ENCODE data around the gene SLC6A1. TPM values are rescaled to one million over a fixed set of nuclear protein-coding genes. Genes with fewer than 3 reads are reported as not detected.
A peak's percentile ranks its signal among the peaks of the same experiment; 100 is the strongest.

SLC6A1 gene
- total RNA-seq, 3 donors from 2014 or later: not detected

GRCh38 chr3:10977892-10978510, 14.5 kb upstream of the SLC6A1 start:
- Mint-ChIP-seq H3K4me1 (ENCODE audit: low read depth) (peaks cover 4% of the 10 kb centered on the region), H3K9me3 (no peaks in the 10 kb centered on the region), H3K36me3 (ENCODE audit: insufficient read depth) (no peaks in the 10 kb centered on the region), H3K4me3 (no peak overlapping the region), H3K27me3 (ENCODE audit: low read depth) (peaks cover 18% of the 10 kb centered on the region)
- DNase-seq (no peak), ATAC-seq (no peak)

DNA sequence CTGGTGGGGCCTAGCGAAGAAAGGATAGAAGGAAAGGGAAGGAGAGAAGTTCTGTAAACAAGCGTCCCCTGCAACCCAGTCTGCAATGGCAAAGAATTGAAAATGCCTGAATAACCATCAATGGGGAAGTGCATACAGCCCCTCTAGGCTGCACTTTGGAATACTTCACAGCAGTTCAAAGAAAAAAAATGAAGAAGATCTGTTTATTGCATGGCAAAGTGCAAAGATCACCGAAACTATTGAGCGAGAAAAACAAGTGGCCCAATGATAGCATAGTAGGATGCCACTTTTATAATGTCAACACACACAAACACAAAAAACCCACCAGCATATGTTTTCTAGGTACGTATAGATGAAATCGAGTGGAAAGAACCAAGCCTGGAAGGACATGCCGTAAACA, 13.6 kb upstream of the SLC6A1 start:
- no peak for ATAC-seq
- DNase-seq: no peak
- Mint-ChIP-seq H3K36me3 (ENCODE audit: insufficient read depth) (no peaks in the 10 kb centered on the region), H3K9me3 (no peaks in the 10 kb centered on the region), H3K27me3 (ENCODE audit: low read depth) (peaks cover 17% of the 10 kb centered on the region), H3K4me1 (ENCODE audit: low read depth) (peaks cover 4% of the 10 kb centered on the region), H3K4me3 (no peak overlapping the region)

GRCh38 chr3:10980312-10980711, 12.2 kb upstream of the SLC6A1 start:
- peaks cover 4% of the 10 kb centered on the region for H3K4me1 Mint-ChIP-seq (ENCODE audit: low read depth)
- H3K27me3 Mint-ChIP-seq (ENCODE audit: low read depth): peaks cover 12% of the 10 kb centered on the region
- no peak for DNase-seq
- H3K9me3 Mint-ChIP-seq: no peaks in the 10 kb centered on the region
- no peak overlapping the region for H3K4me3 Mint-ChIP-seq
- no peaks in the 10 kb centered on the region for H3K36me3 Mint-ChIP-seq (ENCODE audit: insufficient read depth)
- ATAC-seq: no peak

DNA sequence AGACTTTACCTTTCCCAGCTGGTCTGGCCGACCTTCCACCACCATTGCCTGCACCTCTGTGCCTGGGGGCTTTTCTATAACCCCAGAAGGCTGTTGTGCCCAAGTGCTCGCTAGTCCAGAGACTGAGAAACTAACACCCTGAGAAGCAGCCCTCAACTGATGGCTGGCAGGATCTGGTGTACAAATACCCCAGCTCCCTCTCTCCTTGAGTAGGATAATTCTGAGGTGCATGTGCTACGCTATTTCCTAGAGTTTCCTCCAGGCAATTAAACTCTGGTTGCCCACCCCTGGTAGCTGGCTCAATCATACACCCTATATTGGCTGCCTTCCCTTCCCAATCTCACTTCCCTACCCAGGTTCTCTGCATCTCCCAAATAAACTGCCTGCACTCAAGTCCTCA, 11.5 kb upstream of the SLC6A1 start:
- Mint-ChIP-seq H3K27me3 (ENCODE audit: low read depth) (peaks cover 12% of the 10 kb centered on the region), H3K4me1 (ENCODE audit: low read depth) (peaks cover 4% of the 10 kb centered on the region)

GRCh38 chr3:10981961-10982360, 10.6 kb upstream of the SLC6A1 start:
- H3K4me1 Mint-ChIP-seq (ENCODE audit: low read depth): peaks cover 4% of the 10 kb centered on the region

More for the DNA sequence above, 11.5 kb upstream of the SLC6A1 start:
- H3K36me3 Mint-ChIP-seq (ENCODE audit: insufficient read depth): no peaks in the 10 kb centered on the region
- ATAC-seq (no peak), DNase-seq (no peak)
- no peaks in the 10 kb centered on the region for H3K9me3 Mint-ChIP-seq
- H3K4me3 Mint-ChIP-seq: no peak overlapping the region

DNA sequence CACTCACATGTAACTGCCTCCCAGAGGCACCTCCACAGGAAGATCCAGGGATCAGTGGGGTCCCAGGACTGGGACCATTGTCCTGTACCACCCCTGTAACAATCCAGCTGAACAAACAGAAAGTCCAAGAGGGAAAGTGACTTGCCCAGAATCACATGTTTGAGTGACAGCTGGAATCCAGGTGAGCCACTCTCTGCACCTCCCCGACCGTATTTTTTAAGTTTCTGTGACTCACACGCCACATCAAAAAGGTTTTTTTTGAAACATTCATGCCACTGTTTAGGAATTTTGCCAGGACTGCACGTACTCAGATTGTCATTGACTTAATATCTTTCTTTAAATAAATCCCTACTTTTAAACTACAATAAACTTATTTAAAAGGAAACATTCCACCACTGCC, 9.8 kb upstream of the SLC6A1 start:
- Mint-ChIP-seq H3K9me3 (no peaks in the 10 kb centered on the region), H3K27me3 (ENCODE audit: low read depth) (peaks cover 18% of the 10 kb centered on the region)

More at GRCh38 chr3:10981961-10982360, 10.6 kb upstream of the SLC6A1 start:
- DNase-seq (no peak), ATAC-seq (no peak)
- no peaks in the 10 kb centered on the region for H3K36me3 Mint-ChIP-seq (ENCODE audit: insufficient read depth)
- H3K27me3 Mint-ChIP-seq (ENCODE audit: low read depth): peaks cover 12% of the 10 kb centered on the region
- no peaks in the 10 kb centered on the region for H3K9me3 Mint-ChIP-seq
- no peak overlapping the region for H3K4me3 Mint-ChIP-seq

DNA sequence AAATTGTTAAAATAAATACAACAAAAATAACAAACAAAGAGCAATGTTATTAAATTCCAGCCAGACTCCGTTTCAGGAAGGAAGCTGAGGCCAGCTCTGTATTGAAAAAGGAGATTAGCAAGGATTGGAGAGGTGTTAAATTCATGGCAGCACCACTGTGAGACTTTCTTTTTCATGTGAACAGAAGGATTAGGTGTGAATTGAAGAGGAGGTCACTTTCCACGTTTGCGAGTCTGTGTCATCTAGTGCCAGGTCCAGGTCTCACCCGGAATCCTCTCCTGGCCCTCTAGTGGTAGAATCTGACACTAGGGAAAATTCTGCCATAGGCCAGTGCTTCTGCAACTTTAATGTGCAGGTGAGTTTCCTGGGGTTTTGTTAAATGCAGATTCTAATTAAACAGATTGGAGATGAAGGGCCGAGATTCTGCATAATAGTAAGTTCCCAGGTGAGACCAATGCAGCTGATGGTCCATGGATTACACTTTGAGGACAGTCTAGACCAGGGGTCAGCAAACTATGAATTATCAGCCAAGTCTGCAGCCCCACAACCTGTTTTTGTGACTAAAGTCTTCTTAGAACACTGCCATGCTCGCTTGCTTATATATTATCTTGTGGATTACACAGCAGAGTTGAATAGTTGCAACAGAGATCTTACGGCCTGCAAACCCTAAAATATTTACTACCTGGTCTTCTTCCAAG, 9.2 kb upstream of the SLC6A1 start:
- no peak for ATAC-seq
- no peaks in the 10 kb centered on the region for H3K36me3 Mint-ChIP-seq (ENCODE audit: insufficient read depth)
- DNase-seq: no peak
- peaks cover 18% of the 10 kb centered on the region for H3K27me3 Mint-ChIP-seq (ENCODE audit: low read depth)
- no peaks in the 10 kb centered on the region for H3K9me3 Mint-ChIP-seq
- no peak overlapping the region for H3K4me3 Mint-ChIP-seq
- H3K4me1 Mint-ChIP-seq (ENCODE audit: low read depth): peaks cover 4% of the 10 kb centered on the region

More for the DNA sequence above, 9.8 kb upstream of the SLC6A1 start:
- no peak for DNase-seq
- Mint-ChIP-seq H3K4me1 (ENCODE audit: low read depth) (peaks cover 4% of the 10 kb centered on the region), H3K36me3 (ENCODE audit: insufficient read depth) (no peaks in the 10 kb centered on the region), H3K4me3 (no peak overlapping the region)
- ATAC-seq: no peak

DNA sequence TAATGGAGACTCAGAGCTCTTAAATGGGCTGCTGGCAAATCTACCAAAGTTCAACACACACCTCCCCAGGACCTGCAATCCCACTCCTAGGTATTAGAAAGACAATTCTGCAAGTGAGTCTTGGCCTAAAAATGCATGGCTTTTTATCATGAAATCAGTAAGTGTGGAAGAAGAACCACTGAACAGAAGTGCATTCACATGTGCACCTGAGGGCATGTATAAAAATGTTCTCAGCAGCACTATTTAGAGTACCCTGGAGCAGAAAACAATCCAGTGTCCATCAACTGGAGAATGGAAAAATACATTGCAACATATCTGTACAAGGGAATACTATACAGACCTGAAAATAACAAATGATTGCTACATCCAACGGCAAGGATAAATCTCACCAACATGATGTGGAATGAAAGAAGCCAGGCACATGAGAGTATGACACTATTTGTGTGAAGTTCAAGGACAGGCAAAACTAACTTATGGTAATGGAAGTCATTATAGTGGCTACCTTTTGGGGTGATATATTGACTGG, 8.1 kb upstream of the SLC6A1 start:
- Mint-ChIP-seq H3K27me3 (ENCODE audit: low read depth) (peaks cover 22% of the 10 kb centered on the region), H3K36me3 (ENCODE audit: insufficient read depth) (no peaks in the 10 kb centered on the region), H3K4me1 (ENCODE audit: low read depth) (peaks cover 4% of the 10 kb centered on the region), H3K9me3 (no peaks in the 10 kb centered on the region), H3K4me3 (no peak overlapping the region)
- ATAC-seq (no peak), DNase-seq (no peak)

GRCh38 chr3:10985181-10985580, 7.4 kb upstream of the SLC6A1 start:
- ATAC-seq (no peak), DNase-seq (no peak)
- H3K4me3 Mint-ChIP-seq: no peak overlapping the region
- peaks cover 4% of the 10 kb centered on the region for H3K4me1 Mint-ChIP-seq (ENCODE audit: low read depth)
- no peaks in the 10 kb centered on the region for H3K36me3 Mint-ChIP-seq (ENCODE audit: insufficient read depth)
- H3K27me3 Mint-ChIP-seq (ENCODE audit: low read depth): peaks cover 25% of the 10 kb centered on the region
- no peaks in the 10 kb centered on the region for H3K9me3 Mint-ChIP-seq

- ATAC-seq (no peak), DNase-seq (no peak)
- H3K4me3 Mint-ChIP-seq: no peak overlapping the region
- H3K36me3 Mint-ChIP-seq (ENCODE audit: insufficient read depth): no peaks in the 10 kb centered on the region
- no peaks in the 10 kb centered on the region for H3K9me3 Mint-ChIP-seq
- peaks cover 4% of the 10 kb centered on the region for H3K4me1 Mint-ChIP-seq (ENCODE audit: low read depth)
- H3K27me3 Mint-ChIP-seq (ENCODE audit: low read depth): peaks cover 29% of the 10 kb centered on the region
Measured at GRCh38 chr3:10986592-10986991, 6.0 kb upstream of the SLC6A1 start.

- Mint-ChIP-seq H3K4me3 (no peak overlapping the region), H3K9me3 (no peaks in the 10 kb centered on the region), H3K4me1 (ENCODE audit: low read depth) (peaks cover 4% of the 10 kb centered on the region), H3K36me3 (ENCODE audit: insufficient read depth) (no peaks in the 10 kb centered on the region), H3K27me3 (ENCODE audit: low read depth) (peaks cover 37% of the 10 kb centered on the region)
- DNase-seq (no peak), ATAC-seq (no peak)
Measured at GRCh38 chr3:10988001-10988665, 4.4 kb upstream of the SLC6A1 start.

DNA sequence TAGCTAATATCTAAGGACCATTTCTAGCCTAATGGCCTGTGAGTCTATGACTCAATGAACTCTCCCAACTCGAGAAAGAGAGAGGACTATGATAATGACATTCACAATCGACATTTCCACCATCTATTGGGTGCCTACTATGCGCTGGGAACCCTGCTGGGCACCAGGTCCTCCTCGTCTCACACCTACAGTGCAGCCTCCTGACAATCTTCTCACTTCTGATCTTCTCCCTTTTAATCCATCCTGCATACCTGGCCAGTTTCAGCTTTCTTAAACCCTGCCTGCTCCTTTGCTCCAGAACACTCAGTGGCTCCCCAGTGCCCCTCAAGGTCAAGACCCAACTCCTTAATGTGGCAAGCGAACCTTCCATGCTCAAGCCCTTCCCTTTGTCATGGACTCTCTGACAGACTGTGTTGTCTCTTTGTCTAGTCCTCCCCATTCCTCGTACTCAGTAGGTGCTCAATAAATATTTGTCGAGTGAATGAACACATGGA, 3.5 kb upstream of the SLC6A1 start:
- Mint-ChIP-seq H3K9me3 (no peaks in the 10 kb centered on the region), H3K36me3 (ENCODE audit: insufficient read depth) (no peaks in the 10 kb centered on the region), H3K4me1 (ENCODE audit: low read depth) (peaks cover 4% of the 10 kb centered on the region), H3K27me3 (ENCODE audit: low read depth) (peaks cover 44% of the 10 kb centered on the region), H3K4me3 (no peak overlapping the region)
- ATAC-seq: no peak
- DNase-seq: no peak

GRCh38 chr3:10992943-10993728, 588 bp downstream of the SLC6A1 start:
- ATAC-seq: peak in 1 of 2 donors; percentile 19
- no peaks in the 10 kb centered on the region for H3K9me3 Mint-ChIP-seq
- H3K4me1 Mint-ChIP-seq (ENCODE audit: low read depth): peaks cover 4% of the 10 kb centered on the region
- H3K4me3 Mint-ChIP-seq: no peak overlapping the region
- no peak for DNase-seq
- peaks cover 68% of the 10 kb centered on the region for H3K27me3 Mint-ChIP-seq (ENCODE audit: low read depth)
- no peaks in the 10 kb centered on the region for H3K36me3 Mint-ChIP-seq (ENCODE audit: insufficient read depth)

GRCh38 chr3:10993729-10994065, 1.1 kb downstream of the SLC6A1 start:
- DNase-seq (no peak), ATAC-seq (no peak)
- Mint-ChIP-seq H3K4me1 (ENCODE audit: low read depth) (peaks cover 4% of the 10 kb centered on the region), H3K9me3 (no peaks in the 10 kb centered on the region), H3K27me3 (ENCODE audit: low read depth) (peaks cover 71% of the 10 kb centered on the region), H3K4me3 (no peak overlapping the region), H3K36me3 (ENCODE audit: insufficient read depth) (no peaks in the 10 kb centered on the region)
